T-helper 1 cell treated with Interleukin-12 subunit alpha and Interleukin-12 subunit beta and Interleukin-4 antibody, amounts not matched to agents 30 ng/mL and 1 ng/mL, for 36 hours (primary cell): Measurements from ENCODE around the gene MRC1. TPM values are rescaled to one million over a fixed set of nuclear protein-coding genes. Genes with fewer than 3 reads are reported as not detected.

Source experiments
- intact Hi-C: fragments of 100-400 bp; cut with micrococcal nuclease; formaldehyde crosslinking; loops from one replicate; pipeline ENCODE4 v1.15.1; 2024
- total RNA-seq: library from RNA; stranded (reverse); gene quantifications from 2 replicates; pipeline ENCODE4 v1.2.3, GENCODE V29; 2022

The MRC1 gene
- total RNA-seq, 1 donor from 2014 or later: not detected

- intact Hi-C loops: loop anchor here (10.0 kb wide), 1 partner anchor 238 kb away; no protein-coding TSS in a partner anchor
Observed at GRCh38 chr10:17842641-17843040, 33.5 kb downstream of the MRC1 start.

- intact Hi-C loops: loop anchor here (2.0 to 10.0 kb wide), 2 partner anchors 243 to 367 kb away; no protein-coding TSS in a partner anchor
Observed at GRCh38 chr10:17847585-17848296, 38.6 kb downstream of the MRC1 start.

- intact Hi-C loops: loop anchor here (10.0 kb wide), 1 partner anchor 244 kb away; no protein-coding TSS in a partner anchor
Observed at GRCh38 chr10:17848646-17849045, 39.5 kb downstream of the MRC1 start.

GRCh38 chr10:17850501-17850900 lies 41.4 kb downstream of the MRC1 start:
- intact Hi-C loops: no loop called here

- intact Hi-C loops: no loop called here
Observed at GRCh38 chr10:17851611-17852010, 42.5 kb downstream of the MRC1 start.

- intact Hi-C loops: no loop called here
Observed at GRCh38 chr10:17854044-17854652, 45.0 kb downstream of the MRC1 start.

- intact Hi-C loops: no loop called here
Observed at GRCh38 chr10:17857040-17857439, 47.9 kb downstream of the MRC1 start.

- intact Hi-C loops: no loop called here
Observed at GRCh38 chr10:17859492-17860156, 50.5 kb downstream of the MRC1 start.

- intact Hi-C loops: no loop called here
Observed at GRCh38 chr10:17861760-17862159, 52.6 kb downstream of the MRC1 start.

GRCh38 chr10:17865351-17865750 lies 56.2 kb downstream of the MRC1 start:
- intact Hi-C loops: no loop called here

- intact Hi-C loops: no loop called here
Observed at GRCh38 chr10:17866346-17866745, 57.2 kb downstream of the MRC1 start.

- intact Hi-C loops: no loop called here
Observed at GRCh38 chr10:17867056-17867455, 57.9 kb downstream of the MRC1 start.

GRCh38 chr10:17871036-17871435 lies 61.9 kb downstream of the MRC1 start:
- intact Hi-C loops: no loop called here

- intact Hi-C loops: loop anchor here (1.0 kb wide), 1 partner anchor 265 kb away; no protein-coding TSS in a partner anchor
Observed at GRCh38 chr10:17872191-17873091, 63.3 kb downstream of the MRC1 start.

GRCh38 chr10:17873946-17874345 lies 64.8 kb downstream of the MRC1 start:
- intact Hi-C loops: no loop called here

GRCh38 chr10:17877121-17877520 lies 68.0 kb downstream of the MRC1 start:
- intact Hi-C loops: no loop called here

- intact Hi-C loops: no loop called here
Observed at GRCh38 chr10:17878896-17879295, 69.7 kb downstream of the MRC1 start.

GRCh38 chr10:17880601-17881000 lies 71.5 kb downstream of the MRC1 start:
- intact Hi-C loops: no loop called here

- intact Hi-C loops: no loop called here
Observed at GRCh38 chr10:17882557-17882956, 73.4 kb downstream of the MRC1 start.

GRCh38 chr10:17883621-17884020 lies 74.5 kb downstream of the MRC1 start:
- intact Hi-C loops: no loop called here

GRCh38 chr10:17888189-17888588 lies 79.0 kb downstream of the MRC1 start:
- intact Hi-C loops: no loop called here
